MG63 (cell line): ENCODE results near the gene TSN. TPM values are rescaled to one million over a fixed set of nuclear protein-coding genes. Genes with fewer than 3 reads are reported as not detected.
"Not testable (repeated sequence)": the region's sequence is repeated elsewhere in the genome, so short reads cannot be mapped to it uniquely, and the experiment has no call there.

Experiments used
- DNase-seq: peaks from one replicate; pipeline ENCODE4 v3.0.0-alpha.2; 2020
- H3K27me3 ChIP-seq: fragments of 250-450 bp; sonication (Bioruptor Pico); 2 replicates; pipeline ENCODE4 v1.5.1; 2020; ENCODE audit warnings: mild to moderate bottlenecking, moderate library complexity
- H3K36me3 ChIP-seq: fragments of 250-450 bp; sonication (Bioruptor Pico); 2 replicates; pipeline ENCODE4 v1.5.1; 2020; ENCODE audit warnings: mild to moderate bottlenecking, moderate library complexity
- H3K4me3 ChIP-seq: fragments of 250-450 bp; sonication (Bioruptor Pico); 2 replicates; pipeline ENCODE4 v1.5.1; 2020; ENCODE audit warnings: mild to moderate bottlenecking, moderate library complexity
- H3K9me3 ChIP-seq: fragments of 250-450 bp; sonication (Bioruptor Pico); 2 replicates; pipeline ENCODE4 v1.5.1; 2020; ENCODE audit warnings: mild to moderate bottlenecking, moderate library complexity
- total RNA-seq: library from RNA; depleted of rRNA; stranded (reverse); fragments of >200 nt; shearing (Covaris generic); gene quantifications from 2 replicates; pipeline ENCODE4 v1.2.3, GENCODE V29; 2014; ENCODE audit warnings: low replicate concordance; rRNA removed

TSN gene
- total RNA-seq, 1 experiment from 2014 or later, result 24.0 TPM

- Histone ChIP-seq H3K27me3 (no peaks in the 10 kb centered on the region), H3K4me3 (no peak overlapping the region), H3K9me3 (no peaks in the 10 kb centered on the region), H3K36me3 (no peaks in the 10 kb centered on the region)
- peak; percentile 44 for DNase-seq
Observed at GRCh38 chr2:121810959-121811853, 55.8 kb downstream of the TSN start.

- H3K4me3 ChIP-seq, H3K27me3 ChIP-seq, H3K9me3 ChIP-seq, H3K36me3 ChIP-seq, DNase-seq: not testable (repeated sequence)
Observed at GRCh38 chr2:121813083-121813482, 57.6 kb downstream of the TSN start.

GRCh38 chr2:121815216-121815615 is 59.8 kb downstream of the TSN start:
- Histone ChIP-seq H3K27me3 (no peaks in the 10 kb centered on the region), H3K9me3 (peaks cover 4% of the 10 kb centered on the region), H3K4me3 (no peak overlapping the region), H3K36me3 (no peaks in the 10 kb centered on the region)
- DNase-seq, result no peak

GRCh38 chr2:121816797-121817196 is 61.3 kb downstream of the TSN start:
- Histone ChIP-seq H3K9me3 (peaks cover 4% of the 10 kb centered on the region), H3K27me3 (no peaks in the 10 kb centered on the region), H3K4me3 (no peak overlapping the region), H3K36me3 (no peaks in the 10 kb centered on the region)
- no peak for DNase-seq

- H3K4me3 ChIP-seq, DNase-seq, H3K36me3 ChIP-seq, H3K9me3 ChIP-seq, H3K27me3 ChIP-seq: not testable (repeated sequence)
Observed at GRCh38 chr2:121817304-121817703, 61.9 kb downstream of the TSN start.

Other genes with a start within 250 kb of the TSN start
- gene RNU4ATAC, start 224.8 kb upstream of the TSN start, total RNA-seq, result not detected in 2 replicates
- gene CLASP1, start 106.2 kb upstream of the TSN start, total RNA-seq, result 19.9 and 20.8 TPM in 2 replicates
- 137 and 150 TPM in 2 replicates for gene NIFK, start 18.8 kb upstream of the TSN start, total RNA-seq